Measurements from ENCODE around the gene TMCC2. TPM values are rescaled to one million over a fixed set of nuclear protein-coding genes. Genes with fewer than 3 reads are reported as not detected.

TMCC2 gene
- total RNA-seq, 4 donors from 2014 or later: 0.80 to 1.2 (median 1.1) TPM; not detected in 1

- intact Hi-C loops (cut with DNase I; ENCODE audit: low total_unique reads) (no loop called here), in situ Hi-C loops (cut with MboI; ENCODE audit: low pct_ligation_motif_present in 1 of 4, low pct_unique_long_range_greater_than_20kb in 1 of 4, low sequenced_read_pairs in 3 of 4) (loop anchor here in 2 of 4 donors (5.0 to 10.0 kb wide), 2 partner anchors 51 to 53 kb away; partner anchors contain the start of gene NUAK2 (in 1 of the 2))
- 61% methylated on average over 8 of the region's 8 CpGs; no CpG with 5 or more reads in 1 of the 2 donors for WGBS, 2 donors (ENCODE audit: low coverage in 1 of 2)
- H3K36me3 ChIP-seq: no peaks in the 10 kb centered on the region
- H3K4me1 ChIP-seq: peaks cover 0 to 28% (median 18%) of the 10 kb centered on the region in 4 donors
- no peaks in the 10 kb centered on the region for H3K9me3 ChIP-seq
- DNase-seq: no peak
- peak overlapping the region in 3 of 4 donors; percentile 10 to 53 (median 11) for H3K27ac ChIP-seq
- no peak overlapping the region for H3K4me3 ChIP-seq
- H3K27me3 ChIP-seq: no peaks in the 10 kb centered on the region
- TF ChIP-seq POLR2AphosphoS5 (IDR thresholded peaks at IDR 0.05): no peak
- TF ChIP-seq EP300 (IDR thresholded peaks at IDR 0.05; ENCODE audit: low read depth): no peak
- TF ChIP-seq CTCF (IDR thresholded peaks at IDR 0.05): no peak
- no peak for TF ChIP-seq POLR2A (IDR thresholded peaks at IDR 0.05)
Observed at GRCh38 chr1:205274041-205274691, 46.4 kb downstream of the TMCC2 start.

DNA sequence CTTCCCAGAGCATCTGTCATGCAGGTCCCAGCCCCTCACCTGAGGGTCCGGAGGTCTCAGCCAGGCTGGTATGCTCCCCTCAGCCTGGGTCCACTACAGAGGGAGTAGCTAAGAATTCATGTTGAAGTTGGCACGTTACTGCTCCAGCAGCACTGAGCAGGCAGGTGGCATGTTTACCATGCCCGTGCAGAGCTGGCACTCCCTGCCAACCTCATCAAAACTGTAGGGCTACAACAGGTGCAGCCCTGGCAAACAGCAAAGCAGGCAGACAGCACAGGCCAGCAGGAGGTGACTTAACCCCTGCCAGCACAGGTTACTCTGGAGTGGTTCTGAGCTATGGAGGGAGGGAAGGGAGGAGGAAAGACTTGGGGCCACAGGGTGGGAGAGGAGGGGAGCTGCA lies 47.4 kb downstream of the TMCC2 start:
- TF ChIP-seq CTCF (IDR thresholded peaks at IDR 0.05) (peak in 1 of 5 experiments; percentile 32), EP300 (IDR thresholded peaks at IDR 0.05; ENCODE audit: low read depth) (no peak), POLR2AphosphoS5 (IDR thresholded peaks at IDR 0.05) (peak in 2 of 3 donors; percentile 74 to 78)
- Histone ChIP-seq H3K27me3 (no peaks in the 10 kb centered on the region), H3K4me3 (no peak overlapping the region), H3K4me1 (peaks cover 0 to 28% (median 18%) of the 10 kb centered on the region in 4 donors), H3K9me3 (no peaks in the 10 kb centered on the region), H3K27ac (peak overlapping the region; percentile 9 to 56 (median 52)), H3K36me3 (no peaks in the 10 kb centered on the region)
- WGBS, 2 donors (ENCODE audit: low coverage in 1 of 2): 31 to 40% methylated on average over 1 to 3 of the region's 3 CpGs
- peak; percentile 74 for DNase-seq
- in situ Hi-C loops (cut with MboI; ENCODE audit: low pct_ligation_motif_present in 1 of 4, low pct_unique_long_range_greater_than_20kb in 1 of 4, low sequenced_read_pairs in 3 of 4) (loop anchor here in 3 of 4 donors (5.0 to 10.0 kb wide), 3 partner anchors 47 to 52 kb away; partner anchors contain the start of gene NUAK2 (in 2 of the 3)), intact Hi-C loops (cut with DNase I; ENCODE audit: low total_unique reads) (no loop called here)

DNA sequence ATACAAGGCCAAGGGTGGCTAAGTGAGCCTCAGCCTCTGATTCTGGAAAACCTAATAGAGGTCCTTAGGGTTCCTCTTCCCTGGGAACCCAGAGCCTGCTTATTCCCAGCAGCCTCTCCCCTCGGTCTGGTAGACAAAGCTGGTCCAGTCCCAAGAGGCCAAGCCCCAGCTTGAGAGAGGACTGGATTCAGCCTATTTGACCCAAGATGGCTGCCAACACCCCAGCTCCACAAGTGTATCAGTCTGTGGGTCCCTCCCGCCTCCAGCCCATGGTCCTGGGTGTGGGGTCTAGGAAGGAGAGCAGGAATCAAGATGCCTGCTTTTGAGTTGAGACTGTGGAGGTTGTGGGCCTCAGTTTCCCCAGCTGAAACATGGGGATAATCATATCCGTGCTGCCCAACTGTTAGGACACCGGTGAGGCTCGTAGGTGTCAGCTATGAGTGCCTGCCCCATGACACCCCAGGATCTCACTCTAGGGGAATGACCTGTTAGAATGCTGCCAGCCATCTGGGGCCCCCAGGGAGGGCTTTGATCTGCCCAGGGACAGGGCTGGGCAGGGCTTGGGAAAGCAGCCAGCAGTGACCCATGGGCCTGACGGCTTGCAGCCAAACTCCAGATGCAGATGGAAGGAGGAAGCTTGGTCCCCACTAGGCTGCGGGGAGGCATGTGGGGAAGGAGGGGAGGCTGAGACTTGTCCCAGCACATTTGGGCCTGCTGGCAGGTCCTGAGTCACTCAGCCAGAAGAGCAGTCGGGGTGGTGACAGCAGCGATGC lies 48.4 kb downstream of the TMCC2 start:
- no peak for DNase-seq
- H3K27me3 ChIP-seq: no peaks in the 10 kb centered on the region
- no peaks in the 10 kb centered on the region for H3K36me3 ChIP-seq
- intact Hi-C loops (cut with DNase I; ENCODE audit: low total_unique reads): no loop called here
- WGBS, 2 donors (ENCODE audit: low coverage in 1 of 2): 79% methylated on average over 9 of the region's 9 CpGs; no CpG with 5 or more reads in 1 of the 2 donors
- TF ChIP-seq EP300 (IDR thresholded peaks at IDR 0.05; ENCODE audit: low read depth) (no peak), POLR2AphosphoS5 (IDR thresholded peaks at IDR 0.05) (no peak), POLR2A (IDR thresholded peaks at IDR 0.05) (no peak), CTCF (IDR thresholded peaks at IDR 0.05) (no peak)
- H3K4me3 ChIP-seq: no peak overlapping the region
- H3K9me3 ChIP-seq: no peaks in the 10 kb centered on the region
- peaks cover 0 to 26% (median 11%) of the 10 kb centered on the region in 4 donors for H3K4me1 ChIP-seq
- peak overlapping the region; percentile 9 to 56 (median 52) for H3K27ac ChIP-seq
- in situ Hi-C loops (cut with MboI; ENCODE audit: low pct_ligation_motif_present in 1 of 4, low pct_unique_long_range_greater_than_20kb in 1 of 4, low sequenced_read_pairs in 3 of 4): loop anchor here in 3 of 4 donors (5.0 to 10.0 kb wide), 3 partner anchors 46 to 51 kb away; partner anchors contain the start of gene NUAK2 (in 2 of the 3)

- WGBS, 2 donors (ENCODE audit: low coverage in 1 of 2): 70 to 98% methylated on average over 2 to 8 of the region's 8 CpGs
- Histone ChIP-seq H3K27me3 (no peaks in the 10 kb centered on the region), H3K27ac (no peak overlapping the region), H3K36me3 (no peaks in the 10 kb centered on the region), H3K4me1 (peaks cover 0 to 22% (median 11%) of the 10 kb centered on the region in 4 donors), H3K9me3 (no peaks in the 10 kb centered on the region), H3K4me3 (no peak overlapping the region)
- no peak for TF ChIP-seq EP300 (IDR thresholded peaks at IDR 0.05; ENCODE audit: low read depth)
- TF ChIP-seq POLR2AphosphoS5 (IDR thresholded peaks at IDR 0.05): no peak
- TF ChIP-seq POLR2A (IDR thresholded peaks at IDR 0.05): no peak
- no peak for TF ChIP-seq CTCF (IDR thresholded peaks at IDR 0.05)
- DNase-seq: no peak
- intact Hi-C loops (cut with DNase I; ENCODE audit: low total_unique reads) (no loop called here), in situ Hi-C loops (cut with MboI; ENCODE audit: low pct_ligation_motif_present in 1 of 4, low pct_unique_long_range_greater_than_20kb in 1 of 4, low sequenced_read_pairs in 3 of 4) (loop anchor here in 3 of 4 donors (5.0 to 10.0 kb wide), 3 partner anchors 46 to 51 kb away; partner anchors contain the start of gene NUAK2 (in 2 of the 3))
Observed at GRCh38 chr1:205276689-205277065, 48.9 kb downstream of the TMCC2 start.

All from transverse colon (tissue), 4 donors.